ENCODE measurements around the gene SIL1. TPM values are rescaled to one million over a fixed set of nuclear protein-coding genes. Genes with fewer than 3 reads are reported as not detected.

Gene SIL1
- total RNA-seq, 1 donor from 2014 or later, result 32.3 TPM

DNA sequence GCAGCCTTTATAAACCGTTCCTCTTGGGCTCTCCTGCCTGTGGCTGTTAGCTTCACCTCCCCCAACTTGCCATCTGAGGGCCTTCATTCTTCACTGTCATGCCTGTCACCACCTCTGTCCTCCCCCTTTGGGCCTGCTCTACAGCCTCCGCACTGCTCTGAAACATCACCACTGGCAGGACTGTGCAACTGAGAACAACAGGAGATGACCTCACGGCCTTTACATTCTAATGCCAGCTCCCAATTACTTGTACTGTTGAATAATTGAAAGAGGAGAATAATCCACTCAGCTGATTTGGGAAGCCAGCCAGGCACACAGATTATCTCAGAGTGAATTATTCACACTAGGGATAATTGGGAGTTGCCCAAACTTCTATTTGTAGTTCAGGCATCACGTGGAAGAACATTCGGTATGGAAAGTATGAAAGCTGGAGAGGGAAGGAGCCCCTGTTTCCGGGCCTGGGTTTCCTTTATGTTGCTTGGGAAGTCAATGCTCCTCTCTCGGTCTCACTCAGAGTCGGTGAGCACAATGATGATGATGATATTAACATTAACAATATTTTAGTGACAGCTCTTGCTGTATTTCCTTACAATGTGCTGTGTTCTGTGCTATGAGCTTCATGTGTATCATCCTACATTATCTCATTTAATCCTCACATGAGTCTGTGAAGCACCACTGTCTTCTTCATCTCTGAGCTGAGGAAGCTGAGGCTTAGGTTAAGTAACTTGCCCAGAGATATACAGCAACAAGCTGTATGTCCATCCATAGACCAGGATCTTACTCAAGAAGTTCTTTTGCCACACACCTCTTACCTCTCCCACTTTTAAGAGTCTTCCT lies 223.7 kb downstream of the SIL1 start:
- no peak for TF ChIP-seq CTCF (conservative IDR thresholded peaks at IDR 0.05; ENCODE audit: low read depth, low read length)
- H3K4me3 ChIP-seq (ENCODE audit: low read depth, low read length), result no peak overlapping the region
- DNase-seq (ENCODE audit: low read depth), result no peak

DNA sequence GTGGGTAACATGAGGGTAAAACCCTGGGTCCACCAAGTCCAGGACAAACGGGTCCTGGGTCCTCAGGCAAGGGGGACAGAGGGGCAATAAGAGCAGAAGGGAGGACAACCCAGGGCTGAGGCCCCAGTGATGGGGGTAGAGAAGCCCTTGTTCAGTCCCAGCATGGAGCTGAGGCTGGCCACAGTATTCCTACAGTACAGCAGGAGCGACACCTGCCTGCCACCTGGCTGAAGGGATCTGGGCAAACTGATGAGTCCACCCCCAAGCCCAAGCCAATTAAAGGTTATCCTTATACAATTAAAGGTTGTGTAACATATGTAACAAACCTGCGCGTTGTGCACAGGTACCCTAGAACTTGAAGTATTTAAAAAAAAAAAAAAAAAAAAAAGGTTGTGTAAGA lies 225.3 kb downstream of the SIL1 start:
- H3K4me3 ChIP-seq (ENCODE audit: low read depth, low read length), result no peak overlapping the region
- TF ChIP-seq CTCF (conservative IDR thresholded peaks at IDR 0.05; ENCODE audit: low read depth, low read length), result no peak
- DNase-seq (ENCODE audit: low read depth), result no peak

- no peak overlapping the region for H3K4me3 ChIP-seq (ENCODE audit: low read depth, low read length)
Measured at GRCh38 chr5:138972230-138972629, 225.9 kb downstream of the SIL1 start.

DNA sequence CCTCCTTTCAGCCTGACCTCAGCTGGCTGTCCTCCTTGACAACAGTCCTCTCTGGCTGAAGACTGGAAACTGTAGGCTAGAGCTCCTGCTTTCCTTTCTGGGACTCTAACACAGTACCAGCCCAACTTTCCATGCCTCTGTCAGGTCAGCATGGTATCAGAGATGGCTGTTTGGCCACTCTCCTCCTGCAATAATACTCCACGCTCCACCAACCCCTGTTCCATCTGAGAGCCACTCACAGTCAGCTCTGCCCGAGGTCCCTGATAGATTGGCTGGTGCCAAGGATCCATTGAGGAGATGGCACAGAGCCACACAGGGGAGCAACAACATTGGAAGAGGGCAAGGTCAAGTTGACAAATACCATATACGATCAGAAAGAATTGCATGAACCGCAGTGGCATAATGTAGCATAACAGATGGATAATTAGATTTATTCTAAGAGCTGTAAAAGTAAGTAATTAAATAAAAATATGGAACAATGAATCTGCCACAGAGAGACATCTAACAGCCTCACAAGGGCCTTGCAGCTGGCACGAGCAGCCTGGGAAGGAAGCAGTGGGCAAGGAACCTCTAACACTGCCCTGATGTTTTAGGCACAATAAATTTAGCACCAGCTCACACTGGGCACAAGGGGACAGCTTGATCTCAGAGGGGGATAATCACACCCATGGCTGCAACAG lies 228.7 kb downstream of the SIL1 start:
- TF ChIP-seq CTCF (conservative IDR thresholded peaks at IDR 0.05; ENCODE audit: low read depth, low read length), result no peak
- no peak for DNase-seq (ENCODE audit: low read depth)
- no peak overlapping the region for H3K4me3 ChIP-seq (ENCODE audit: low read depth, low read length)

More at GRCh38 chr5:138972230-138972629, 225.9 kb downstream of the SIL1 start:
- no peak for TF ChIP-seq CTCF (conservative IDR thresholded peaks at IDR 0.05; ENCODE audit: low read depth, low read length)
- no peak for DNase-seq (ENCODE audit: low read depth)

DNA sequence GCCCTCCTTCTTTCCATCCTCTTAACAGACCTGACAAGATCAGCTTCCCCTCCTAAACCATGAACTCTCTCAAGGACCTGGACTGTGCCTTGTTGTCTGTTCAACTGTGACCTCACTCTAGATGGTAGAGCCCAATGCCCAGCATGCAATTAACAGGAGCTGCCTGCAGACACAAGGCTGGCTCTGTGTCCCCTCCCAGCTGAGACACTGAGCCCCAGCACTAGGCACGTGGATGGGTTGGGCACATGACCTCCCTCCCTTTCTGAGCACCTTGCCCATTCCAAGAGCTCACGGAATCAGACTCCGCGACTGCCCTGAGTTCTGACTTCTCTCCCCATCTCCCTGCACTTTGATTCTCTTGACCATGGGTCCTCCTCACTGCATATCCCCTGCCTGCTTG lies 229.6 kb downstream of the SIL1 start:
- DNase-seq (ENCODE audit: low read depth), result no peak
- no peak for TF ChIP-seq CTCF (conservative IDR thresholded peaks at IDR 0.05; ENCODE audit: low read depth, low read length)
- H3K4me3 ChIP-seq (ENCODE audit: low read depth, low read length), result no peak overlapping the region

DNA sequence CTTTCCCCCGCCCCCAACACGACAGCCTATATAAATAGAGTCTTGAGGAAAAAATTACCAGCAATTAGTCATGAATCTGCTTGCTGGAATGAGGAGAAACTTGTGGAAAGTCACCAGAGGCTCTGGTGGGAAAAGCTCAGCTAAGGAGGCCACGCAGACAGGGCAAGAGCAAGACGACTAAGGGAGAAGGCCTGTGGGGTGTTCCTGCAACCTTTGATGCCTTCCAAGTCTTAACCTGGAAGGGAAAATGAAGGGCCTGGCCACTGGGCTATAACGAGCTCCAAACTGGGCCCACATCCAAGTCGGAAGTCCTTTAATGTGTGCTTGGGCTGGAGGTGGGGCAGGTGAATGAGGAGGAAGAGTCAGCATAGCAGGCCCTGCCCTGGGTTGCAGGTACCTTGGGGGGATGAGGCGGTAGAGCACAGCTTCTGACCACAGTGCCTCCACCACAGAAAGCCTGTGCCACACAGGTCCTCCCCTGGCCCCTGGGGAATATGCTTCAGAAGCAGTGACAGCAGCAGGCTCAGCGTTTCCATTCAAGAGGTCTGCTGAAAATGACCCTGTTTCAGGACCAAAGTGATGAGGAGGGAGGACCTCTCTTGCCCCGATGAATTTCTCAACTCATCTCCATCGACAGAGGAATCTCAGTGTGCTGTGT lies 230.2 kb downstream of the SIL1 start:
- no peak for DNase-seq (ENCODE audit: low read depth)
- no peak for TF ChIP-seq CTCF (conservative IDR thresholded peaks at IDR 0.05; ENCODE audit: low read depth, low read length)

More for the DNA sequence above, 230.2 kb downstream of the SIL1 start:
- H3K4me3 ChIP-seq (ENCODE audit: low read depth, low read length), result no peak overlapping the region

All from epithelial cell of proximal tubule (primary cell).